Stimulated activated CD4-positive, alpha-beta T cell treated with anti-CD3 and anti-CD28 coated beads, Interleukin-1b, Interleukin-23, amount 100 ng/mL, for 24 hours (primary cell): Measurements from ENCODE around the gene SLC35A5.
"Not testable (repeated sequence)": the region's sequence is repeated elsewhere in the genome, so short reads cannot be mapped to it uniquely, and the experiment has no call there.

Experiments used
- DNase-seq, 4 experiments: peaks; one replicate each; pipeline ENCODE4 v3.0.0-alpha.2; 2020; ENCODE audit warnings: low read depth in 4 of 4, low spot score in 1 of 4

SLC35A5 gene

GRCh38 chr3:112561734-112562529 lies at the start of gene SLC35A5, which contains the start of gene ATG3:
SLC35A5 (plus strand) TSS chr3:112562045; CDS start chr3:112563404, 1,359 bp downstream.
ATG3 (minus strand) TSS chr3:112561962; CDS start chr3:112561528, 434 bp downstream.
- DNase-seq, result peak; percentile 94 to 96 (median 95)

DNA sequence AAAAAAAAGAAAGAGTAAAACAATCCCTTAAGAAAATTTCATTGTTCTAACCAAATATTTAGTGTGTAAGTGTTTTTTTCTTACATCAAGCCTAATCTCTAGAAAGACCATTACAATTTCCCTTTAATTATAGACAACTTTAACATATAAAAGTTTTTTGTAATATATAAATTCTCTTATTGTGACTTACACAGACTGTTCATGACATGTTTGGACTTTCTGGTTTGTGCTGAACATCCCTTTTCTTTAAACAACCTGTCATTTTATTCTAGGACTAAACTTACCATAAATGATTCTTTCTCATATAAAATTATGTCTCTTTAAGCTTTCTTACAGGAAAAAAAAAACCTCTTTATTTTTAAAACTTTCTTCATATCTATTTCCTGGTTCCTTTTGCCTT lies 49.5 kb upstream of the SLC35A5 start:
- DNase-seq, result no peak

DNA sequence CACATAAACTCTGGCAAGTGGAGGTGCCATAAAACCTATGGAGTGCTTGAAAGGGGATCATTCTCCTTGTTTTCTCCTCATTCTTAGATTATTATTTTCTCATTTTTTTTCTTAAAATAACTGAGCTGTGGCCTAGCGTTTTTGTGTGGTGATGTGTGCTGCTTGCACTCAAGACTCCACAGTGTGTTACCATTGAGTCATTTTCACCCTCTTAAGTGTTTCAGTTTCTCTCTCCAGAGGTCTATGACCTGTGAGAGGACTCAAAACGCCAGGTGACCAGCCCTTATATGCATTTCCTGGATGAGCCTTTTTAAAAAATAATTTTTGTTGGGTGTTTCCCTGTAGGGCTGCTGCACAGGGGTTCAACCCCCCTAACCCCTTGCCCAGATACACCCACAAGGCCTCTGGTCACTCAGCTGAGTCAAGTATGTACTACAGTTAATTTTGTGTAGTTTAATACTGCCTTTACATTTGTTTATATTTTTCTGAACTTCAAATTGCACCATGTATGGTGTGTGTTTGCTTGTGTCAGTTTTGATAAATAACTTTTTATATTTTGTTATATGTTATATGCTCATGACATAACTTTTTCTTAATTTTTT lies 47.2 kb upstream of the SLC35A5 start:
- DNase-seq, result no peak

- DNase-seq, result not testable (repeated sequence)
Observed at GRCh38 chr3:112518970-112519369, 42.9 kb upstream of the SLC35A5 start.

DNA sequence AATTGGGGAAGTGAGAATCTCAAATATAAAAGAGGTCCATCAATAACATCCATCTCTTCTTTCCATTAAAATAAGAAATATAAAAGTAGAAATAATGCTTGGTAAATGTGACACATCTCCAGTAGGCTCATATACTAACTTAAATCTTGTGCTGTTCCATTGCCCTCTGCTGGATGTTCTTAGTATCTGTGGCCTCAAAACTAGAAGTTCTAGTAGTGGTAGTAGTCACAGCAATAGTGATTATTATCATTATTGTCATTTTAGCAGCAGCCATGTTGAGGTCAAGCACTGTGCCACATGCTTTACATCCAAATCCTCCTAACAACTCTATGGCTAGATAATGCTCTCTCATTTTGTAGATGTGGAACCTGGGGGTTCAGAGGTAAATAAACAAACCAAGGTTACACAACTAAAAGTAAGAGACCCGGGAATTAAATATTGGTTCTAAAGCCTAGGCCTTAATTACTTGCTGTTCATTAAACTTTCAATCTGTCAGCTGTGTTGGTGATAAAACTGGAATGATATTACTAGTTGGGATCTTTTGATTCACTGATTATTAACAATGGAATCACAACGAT lies 42.3 kb upstream of the SLC35A5 start:
- no peak for DNase-seq

GRCh38 chr3:112524127-112524526 lies 37.7 kb upstream of the SLC35A5 start:
- DNase-seq, result not testable (repeated sequence)

GRCh38 chr3:112530573-112530972 lies 31.3 kb upstream of the SLC35A5 start:
- no peak for DNase-seq

DNA sequence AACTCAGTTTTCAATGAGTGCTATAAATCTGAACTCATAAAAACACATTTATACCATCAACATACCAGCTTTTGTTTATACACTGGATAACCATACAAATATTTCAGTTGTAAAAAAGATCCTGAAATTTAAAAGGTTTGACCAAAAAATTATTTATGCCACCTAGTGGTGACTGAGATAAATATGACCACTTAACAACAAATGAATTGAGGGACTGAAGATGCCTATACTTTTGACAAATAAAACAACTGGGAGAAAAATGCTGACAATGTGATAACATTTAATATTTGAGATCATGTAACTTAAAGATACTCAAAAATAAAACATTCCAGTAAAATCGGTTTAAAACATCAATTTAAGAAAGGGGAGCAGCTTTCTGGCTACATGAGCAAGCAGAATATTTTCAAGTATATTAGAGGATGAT lies 30.5 kb upstream of the SLC35A5 start:
- no peak for DNase-seq

DNA sequence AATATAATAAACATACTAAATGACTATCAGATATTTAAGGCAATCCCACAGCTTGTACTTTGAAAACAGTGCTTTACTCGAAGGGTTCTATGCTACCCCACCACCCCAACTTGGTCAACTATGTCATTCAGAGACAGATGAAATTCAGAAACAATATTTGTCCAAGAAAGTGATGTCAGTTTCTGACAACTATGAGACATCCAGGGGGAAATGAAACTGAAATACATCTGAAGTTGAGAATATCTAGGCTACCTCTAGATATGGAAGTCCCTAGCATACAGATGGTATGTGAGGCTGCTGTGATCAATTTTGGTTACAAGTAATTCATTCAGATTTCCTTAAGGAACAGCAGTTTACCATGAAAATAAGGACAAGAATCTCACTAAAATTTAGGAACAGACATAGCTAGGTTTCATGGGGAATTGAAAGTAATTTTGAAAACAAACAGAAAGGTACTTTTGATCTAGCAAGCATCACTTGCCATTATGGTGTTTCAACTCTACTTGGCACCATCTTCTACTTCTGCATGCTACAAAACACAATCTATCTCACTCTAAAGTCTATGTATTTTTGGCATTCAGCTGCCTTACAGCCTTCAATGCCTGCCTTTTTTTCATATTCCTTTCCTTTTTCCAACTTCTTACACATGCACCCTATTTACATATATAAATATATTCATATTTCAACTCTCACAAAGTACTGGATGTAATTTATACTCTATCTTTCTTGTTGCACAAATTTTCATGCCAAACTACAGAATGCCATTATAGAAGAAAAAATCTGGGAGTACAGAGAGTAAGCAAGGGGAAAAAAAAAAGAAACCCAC lies 21.8 kb upstream of the SLC35A5 start:
- DNase-seq, result no peak

GRCh38 chr3:112546216-112546759 lies 15.6 kb upstream of the SLC35A5 start:
- no peak for DNase-seq

GRCh38 chr3:112550859-112551258 lies 11.0 kb upstream of the SLC35A5 start:
- no peak for DNase-seq

GRCh38 chr3:112555535-112556170 lies 6.2 kb upstream of the SLC35A5 start:
- no peak for DNase-seq

- DNase-seq, result no peak
Observed at GRCh38 chr3:112557976-112558375, 3.9 kb upstream of the SLC35A5 start.

DNA sequence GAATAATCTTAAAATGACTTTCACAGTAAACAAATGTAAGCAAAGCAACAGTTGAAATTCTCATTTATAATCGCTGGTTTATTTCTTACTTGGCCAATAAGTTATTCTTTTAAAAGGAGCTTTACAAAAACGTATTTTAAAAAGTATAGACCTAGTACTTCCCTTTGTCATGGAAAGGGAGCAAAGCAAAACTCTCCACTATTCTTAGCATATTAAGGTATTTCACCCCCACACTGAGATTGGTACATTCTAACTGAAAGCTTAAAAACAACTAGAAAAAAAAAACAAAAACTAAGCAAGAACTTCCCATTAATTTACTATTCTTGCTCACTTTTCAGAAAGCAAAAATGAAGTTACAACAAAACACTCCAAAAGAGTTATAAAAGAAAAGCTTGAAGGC lies 1.5 kb upstream of the SLC35A5 start:
- DNase-seq, result no peak

DNA sequence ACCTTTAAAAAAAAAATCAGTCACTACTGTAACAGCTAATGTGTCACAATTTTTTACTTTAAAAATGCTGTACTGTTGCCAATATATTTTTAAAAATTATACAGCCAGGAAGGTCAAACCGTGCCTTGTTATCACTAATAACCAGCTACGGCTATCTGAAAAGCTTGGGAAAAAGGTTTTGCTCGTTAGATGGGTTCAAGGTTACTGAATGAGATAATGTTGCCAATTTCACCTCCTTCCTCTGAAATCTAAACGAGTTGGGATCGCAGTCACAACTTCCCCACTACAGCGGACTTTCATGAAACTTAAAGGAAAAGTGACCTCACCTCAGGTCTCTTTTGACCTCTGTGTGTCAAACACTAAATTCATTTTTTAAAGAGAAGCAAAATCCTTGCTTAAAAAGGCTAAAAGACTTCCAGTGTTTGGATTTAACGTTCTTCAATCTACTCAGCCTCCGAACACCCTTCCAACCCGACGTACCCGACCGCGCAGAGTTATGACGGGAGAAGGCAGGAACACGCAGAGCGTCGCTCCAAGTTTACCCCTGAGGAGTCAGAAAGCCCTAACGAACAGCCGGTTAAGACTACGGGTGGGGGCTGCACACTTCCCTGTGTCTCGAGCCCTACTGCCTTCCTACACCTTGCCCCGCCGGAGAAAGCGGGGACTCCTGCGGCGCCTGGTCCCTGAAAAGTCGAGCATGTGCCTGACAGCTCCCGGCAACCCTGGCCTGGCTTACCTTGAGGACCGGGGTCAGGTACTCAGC lies 943 bp upstream of the SLC35A5 start:
- peak; percentile 43 to 57 (median 51) for DNase-seq

- DNase-seq, result peak in 3 of 4 experiments; percentile 53 to 74 (median 70)
Observed at GRCh38 chr3:112561484-112561733, 436 bp upstream of the SLC35A5 start.

GRCh38 chr3:112564247-112564939 lies 2.5 kb downstream of the SLC35A5 start:
- not testable (repeated sequence) for DNase-seq

GRCh38 chr3:112564940-112565305 lies 3.1 kb downstream of the SLC35A5 start:
- DNase-seq, result no peak

GRCh38 chr3:112568642-112569041 lies 6.8 kb downstream of the SLC35A5 start:
- DNase-seq, result no peak
